Endothelial cell of umbilical vein (primary cell): ENCODE measurements around the gene RFX2. TPM values are rescaled to one million over a fixed set of nuclear protein-coding genes. Genes with fewer than 3 reads are reported as not detected.

Experiments used
- BruUV-seq: library from RNA; stranded (reverse); fragments of 400-500 nt; replicated peaks from 2 replicates; lab custom pipeline; 2021; lab: Mats Ljungman, UMichigan
- CTCF ChIA-PET: fragments of 300-600, 350-600 bp; sonication (Branson Sonifier 250); formaldehyde crosslinking; loops from one replicate; lab custom pipeline; 2021; ENCODE audit warnings: antibody characterized with exemption, inconsistent platforms; lab: Charles Lee
- POLR2A ChIA-PET: fragments of 300-600, 350-600 bp; sonication (Branson Sonifier 250); formaldehyde crosslinking; loops from one replicate; lab custom pipeline; 2021; ENCODE audit warnings: antibody characterized with exemption, inconsistent platforms; lab: Charles Lee
- DNase-seq: peaks from one replicate; pipeline ENCODE4 v3.0.0-alpha.2; 2011; ENCODE audit warnings: low read depth, low spot score
- FAIRE-seq: peaks from 2 replicates; lab custom pipeline; 2011; peaks lifted over from hg19 to GRCh38; lab: Jason Lieb, UNC
- H2AFZ ChIP-seq: 2 replicates; pipeline ENCODE4 v1.6.0; 2012; ENCODE audit warnings: low read depth, low read length, control low read depth, inconsistent platforms
- H3K27ac ChIP-seq: 2 replicates; pipeline ENCODE4 v1.5.1; 2011; ENCODE audit warnings: low read depth, mild to moderate bottlenecking, control low read depth, low read length, moderate library complexity; ENCODE audit not compliant: insufficient read depth
- H3K27me3 ChIP-seq, 2 experiments: 2 replicates each; pipeline versions ENCODE4 v1.6.0 to v1.6.1; 2011; ENCODE audit warnings: low read length in 2 of 2, mixed read lengths in 1 of 2; ENCODE audit not compliant: control insufficient read depth in 2 of 2, insufficient read depth in 2 of 2
- H3K36me3 ChIP-seq, 2 experiments: 2 replicates in 1 of 2; 3 replicates in 1 of 2; pipeline ENCODE4 v1.5.1; 2011; ENCODE audit warnings: low read length in 2 of 2, mild to moderate bottlenecking in 1 of 2, moderate library complexity in 1 of 2; ENCODE audit not compliant: control insufficient read depth in 2 of 2, insufficient read depth in 2 of 2; ENCODE audit errors: extremely low read depth in 1 of 2
- H3K4me1 ChIP-seq: 3 replicates; pipeline ENCODE4 v1.5.1; 2011; ENCODE audit warnings: mild to moderate bottlenecking, low read length; ENCODE audit not compliant: control insufficient read depth, insufficient read depth; ENCODE audit errors: extremely low read depth
- H3K4me2 ChIP-seq: 2 replicates; pipeline ENCODE4 v1.6.1; 2011; ENCODE audit warnings: low read length, control low read depth, mixed read lengths; ENCODE audit not compliant: insufficient read depth
- H3K4me3 ChIP-seq, 3 experiments: fragments of 200-600 bp in 1 of 3; sonication (generic), shearing (Covaris generic) in 1 of 3; replicated peaks in 1 of 3; 2 replicates each; pipeline ENCODE4 v1.5.1; 2011 to 2016; ENCODE audit warnings: control low read depth in 3 of 3, low read length in 3 of 3, mild to moderate bottlenecking in 2 of 3, inconsistent platforms in 1 of 3, low read depth in 1 of 3, moderate library complexity in 1 of 3; ENCODE audit not compliant: insufficient read depth in 1 of 3
- H3K79me2 ChIP-seq: 2 replicates; pipeline ENCODE4 v1.6.0; 2012; ENCODE audit warnings: low read length, inconsistent platforms; ENCODE audit not compliant: control insufficient read depth, insufficient read depth
- H3K9ac ChIP-seq: replicated peaks from 2 replicates; pipeline ENCODE3; 2011; ENCODE audit warnings: low read length, control low read depth; ENCODE audit not compliant: insufficient read depth; ENCODE audit errors: extremely low read depth
- H3K9me1 ChIP-seq: replicated peaks from 3 replicates; pipeline ENCODE4 v1.6.0; 2011; ENCODE audit warnings: mild to moderate bottlenecking, low read length; ENCODE audit not compliant: control insufficient read depth, insufficient read depth; ENCODE audit errors: extremely low read depth
- H3K9me3 ChIP-seq: replicated peaks from 2 replicates; pipeline ENCODE4 v1.5.1; 2012; ENCODE audit warnings: low read length, inconsistent platforms; ENCODE audit not compliant: control insufficient read depth, insufficient read depth
- H4K20me1 ChIP-seq: replicated peaks from 2 replicates; pipeline ENCODE3; 2011; ENCODE audit warnings: mild to moderate bottlenecking, low read length; ENCODE audit not compliant: control insufficient read depth, insufficient read depth; ENCODE audit errors: extremely low read depth
- CTCF ChIP-seq, 2 donors: IDR thresholded peaks; 1 replicate in 1 of 2; 2 replicates in 1 of 2; pipeline ENCODE4 v1.5.1; 2011; ENCODE audit warnings: low read length in 2 of 2, mild to moderate bottlenecking in 2 of 2, moderate library complexity in 2 of 2, control low read depth in 1 of 2, inconsistent platforms in 1 of 2, low read depth in 1 of 2; ENCODE audit not compliant: insufficient read depth in 1 of 2; ENCODE audit errors: extremely low read depth in 1 of 2
- EZH2 ChIP-seq: IDR thresholded peaks from 2 replicates; pipeline ENCODE4 v1.6.1; 2012; ENCODE audit warnings: borderline replicate concordance, low read depth, mild to moderate bottlenecking, moderate library complexity, low read length, inconsistent platforms; ENCODE audit not compliant: severe bottlenecking
- FOS ChIP-seq: IDR thresholded peaks from 2 replicates; pipeline ENCODE4 v1.6.1; 2011; ENCODE audit warnings: mild to moderate bottlenecking, low read length, moderate library complexity, borderline replicate concordance; ENCODE audit not compliant: insufficient read depth
- GATA2 ChIP-seq: IDR thresholded peaks from 2 replicates; pipeline ENCODE4 v1.7.0; 2011; ENCODE audit warnings: low read depth, mild to moderate bottlenecking, moderate library complexity, mixed read lengths, low read length; ENCODE audit not compliant: insufficient read length, insufficient read depth
- JUN ChIP-seq: IDR thresholded peaks from 2 replicates; pipeline ENCODE4 v1.6.1; 2011; ENCODE audit warnings: borderline replicate concordance, low read depth; ENCODE audit not compliant: insufficient read length, insufficient read depth
- MAX ChIP-seq: IDR thresholded peaks from 2 replicates; pipeline ENCODE4 v1.6.1; 2011; ENCODE audit not compliant: insufficient read depth, insufficient read length
- MYC ChIP-seq: IDR thresholded peaks from one replicate; pipeline ENCODE4 v1.6.1; 2011; ENCODE audit warnings: mild to moderate bottlenecking, low read depth, low read length
- POLR2A ChIP-seq: IDR thresholded peaks from 2 replicates; pipeline ENCODE4 v1.6.1; 2012; ENCODE audit warnings: low read depth, mild to moderate bottlenecking, control low read depth, low read length
- POLR2AphosphoS5 ChIP-seq: IDR thresholded peaks from 2 replicates; pipeline ENCODE4 v1.6.1; 2012; ENCODE audit warnings: low read depth, mild to moderate bottlenecking, control low read depth, low read length, moderate library complexity; ENCODE audit not compliant: insufficient read depth
- dilution Hi-C: fragments of 300-500 bp; cut with MboI; formaldehyde crosslinking; loops from one replicate; pipeline ENCODE4 v1.15.0; 2019; ENCODE audit warnings: low sequenced_read_pairs; ENCODE audit not compliant: extremely low pct_ligation_motif_present
- intact Hi-C: fragments of 100-400 bp; cut with micrococcal nuclease; formaldehyde crosslinking; loops from one replicate; pipeline ENCODE4 v1.10.0; 2022
- polyA plus RNA-seq, 4 experiments: library from polyadenylated mRNA; depleted of rRNA in 3 of 4; stranded (reverse) in 3 of 4; unstranded in 1 of 4; fragments of >200 nt; gene quantifications; 2 replicates each; pipeline versions ENCODE4 v1.2.1 to v1.2.3, GENCODE V29; 2011 to 2012; ENCODE audit warnings: missing spikeins in 1 of 4
- total RNA-seq: library from RNA; stranded (reverse); gene quantifications from 2 replicates; pipeline ENCODE4 v1.2.3, GENCODE V29; 2021

RFX2 gene
- total and polyA plus RNA-seq, 2 donors (not counting 3 experiments of a cell fraction or from before 2014, with no cell fraction given): 16.1 to 19.0 TPM

- peak; percentile 99 for DNase-seq
- no peaks in the 10 kb centered on the region for H3K9me1 ChIP-seq
- no peaks in the 10 kb centered on the region for H4K20me1 ChIP-seq
- peak; percentile 54 for TF ChIP-seq MAX
- peak; percentile 63 for TF ChIP-seq GATA2
- peak; percentile 81 for TF ChIP-seq FOS
- TF ChIP-seq EZH2: no peak
- no peak for TF ChIP-seq CTCF (IDR thresholded peaks at IDR 0.05; ENCODE audit: extremely low read depth in 1 of 2, insufficient read depth in 1 of 2, low read depth in 1 of 2, low read length in 2 of 2)
- no peak for TF ChIP-seq MYC
- TF ChIP-seq POLR2A: peak; percentile 89
- peak; percentile 77 for TF ChIP-seq JUN
- peak; percentile 97 for TF ChIP-seq POLR2AphosphoS5
- H3K4me2 ChIP-seq: peak overlapping the region; percentile 50
- peak overlapping the region in 1 of 3 experiments; percentile 7 for H3K4me3 ChIP-seq
- no peak overlapping the region for H2AFZ ChIP-seq
- FAIRE-seq: peak; percentile 100
- no peaks in the 10 kb centered on the region for H3K9me3 ChIP-seq
- H3K9ac ChIP-seq: peak overlapping the region; percentile 91
- intact Hi-C loops (loop anchor here (1.0 to 5.0 kb wide), 5 partner anchors 26 to 210 kb away; partner anchors contain the start of gene RFX2), dilution Hi-C loops (no loop called here)
- H3K36me3 ChIP-seq: no peaks in the 10 kb centered on the region
- peak overlapping the region; percentile 100 for H3K27ac ChIP-seq
- H3K4me1 ChIP-seq: peaks cover 77% of the 10 kb centered on the region
- H3K79me2 ChIP-seq: peaks cover 18% of the 10 kb centered on the region
- POLR2A ChIA-PET: interaction anchor here (0.6 to 1.3 kb wide), 6 partner anchors 26 to 64 kb away, joined by 3 to 6 read pairs (median 4); no protein-coding TSS in a partner anchor
- BruUV-seq: no TSS peak
- no peaks in the 10 kb centered on the region for H3K27me3 ChIP-seq
- CTCF ChIA-PET: interaction anchor here (0.5 to 2.4 kb wide), 17 partner anchors 11 to 258 kb away, joined by 3 to 30 read pairs (median 4); no protein-coding TSS in a partner anchor
Observed at GRCh38 chr19:6062274-6062673, 48.0 kb downstream of the RFX2 start.
